GM12878 (cell line): ENCODE measurements around the gene MRPL55. TPM values are rescaled to one million over a fixed set of nuclear protein-coding genes. Genes with fewer than 3 reads are reported as not detected.

Experiments used
- ATAC-seq: fragments of 200-7000 bp; cut with Tn5 transposase; 3 replicates; pipeline ENCODE4 v1.9.1; 2020; ENCODE audit warnings: mild to moderate bottlenecking, moderate library complexity
- BruUV-seq: library from RNA; stranded (reverse); fragments of 400-500 nt; replicated peaks from 2 replicates; lab custom pipeline; 2021; lab: Mats Ljungman, UMichigan
- CTCF ChIA-PET: fragments of 300-600 bp; sonication (Branson Sonifier 250); formaldehyde crosslinking; extraction: SDS; loops from one replicate; lab custom pipeline; 2021; ENCODE audit warnings: inconsistent platforms; lab: Yijun Ruan, JAX
- POLR2A ChIA-PET: fragments of 350-600 bp; formaldehyde crosslinking; extraction: SDS; loops from one replicate; lab custom pipeline; 2021; ENCODE audit warnings: inconsistent platforms; lab: Charles Lee
- RAD21 ChIA-PET: fragments of 300-600 bp; sonication (Branson Sonifier 250); formaldehyde crosslinking; loops from one replicate; lab custom pipeline; 2023; ENCODE audit warnings: antibody characterized with exemption; ENCODE audit not compliant: unreplicated experiment; lab: Charles Lee
- SMC1A ChIA-PET: fragments of 300-600 bp; sonication (Branson Sonifier 250); formaldehyde crosslinking; loops from one replicate; lab custom pipeline; 2023; ENCODE audit not compliant: unreplicated experiment, uncharacterized antibody; lab: Charles Lee
- DNase-seq: peaks from one replicate; pipeline ENCODE4 v3.0.0-alpha.2; 2011; ENCODE audit warnings: low read depth, low spot score
- FAIRE-seq: peaks from 3 replicates; lab custom pipeline; 2011; peaks lifted over from hg19 to GRCh38; lab: Jason Lieb, UNC
- H2AFZ ChIP-seq: 2 replicates; pipeline ENCODE4 v1.6.0; 2011; ENCODE audit warnings: low read depth, low read length, control low read depth; ENCODE audit not compliant: control insufficient read depth
- H3K27ac ChIP-seq: 2 replicates; pipeline ENCODE4 v1.5.1; 2011; ENCODE audit warnings: control low read depth; ENCODE audit not compliant: control insufficient read depth, insufficient read depth
- H3K27me3 ChIP-seq, 2 experiments: replicated peaks in 1 of 2; 2 replicates each; pipeline versions ENCODE4 v1.6.0 to v1.6.1; 2011; ENCODE audit warnings: low read length in 1 of 2; ENCODE audit not compliant: control insufficient read depth in 2 of 2, insufficient read depth in 2 of 2
- H3K36me3 ChIP-seq, 2 experiments: 2 replicates each; pipeline ENCODE4 v1.5.1; 2011; ENCODE audit warnings: low read length in 1 of 2; ENCODE audit not compliant: control insufficient read depth in 2 of 2, insufficient read depth in 2 of 2
- H3K4me1 ChIP-seq: 2 replicates; pipeline ENCODE4 v1.6.1; 2011; ENCODE audit warnings: mild to moderate bottlenecking, low read length, moderate library complexity, mixed read lengths; ENCODE audit not compliant: control insufficient read depth, insufficient read depth
- H3K4me2 ChIP-seq: 2 replicates; pipeline ENCODE4 v1.6.0; 2011; ENCODE audit warnings: control low read depth; ENCODE audit not compliant: control insufficient read depth, insufficient read depth
- H3K4me3 ChIP-seq: fragments of 200-600 bp; sonication (generic); 2 replicates; pipeline ENCODE4 v1.5.1; 2016
- H3K79me2 ChIP-seq: 2 replicates; pipeline ENCODE4 v1.6.0; 2011; ENCODE audit warnings: low read length; ENCODE audit not compliant: control insufficient read depth, insufficient read depth
- H3K9ac ChIP-seq: 2 replicates; pipeline ENCODE4 v1.8.0; 2011; ENCODE audit warnings: low read length, control low read depth, mixed read lengths; ENCODE audit not compliant: control insufficient read depth, insufficient read depth
- H3K9me3 ChIP-seq: replicated peaks from 3 replicates; pipeline ENCODE4 v1.5.1; 2011; ENCODE audit warnings: mild to moderate bottlenecking, low read length; ENCODE audit not compliant: control insufficient read depth, insufficient read depth
- H4K20me1 ChIP-seq: 2 replicates; pipeline ENCODE4 v1.6.0; 2011; ENCODE audit not compliant: control insufficient read depth, insufficient read depth
- EP300 ChIP-seq, 2 experiments: fragments of 150-350 bp in 1 of 2; IDR thresholded peaks; 2 replicates each; pipeline ENCODE4 v1.6.1; 2011 to 2012; ENCODE audit warnings: low read depth in 2 of 2, low read length in 2 of 2, borderline replicate concordance in 1 of 2, improper control_type of control experiment in 1 of 2, inconsistent platforms in 1 of 2; ENCODE audit not compliant: control insufficient read depth in 1 of 2
- FOS ChIP-seq: IDR thresholded peaks from 3 replicates; pipeline ENCODE4 v1.6.1; 2011; ENCODE audit warnings: borderline replicate concordance; ENCODE audit not compliant: insufficient read length; ENCODE audit errors: extremely low read depth
- POLR2A ChIP-seq: IDR thresholded peaks from 2 replicates; pipeline ENCODE4 v1.6.1; 2011; ENCODE audit warnings: low read depth, mild to moderate bottlenecking, low read length
- POLR2AphosphoS2 ChIP-seq: IDR thresholded peaks from 2 replicates; pipeline ENCODE4 v1.6.1; 2011; ENCODE audit warnings: low read depth, mild to moderate bottlenecking, low read length, improper control_type of control experiment, moderate library complexity
- POLR2AphosphoS5 ChIP-seq: IDR thresholded peaks from 2 replicates; pipeline ENCODE4 v1.6.1; 2011; ENCODE audit warnings: mild to moderate bottlenecking, low read length, inconsistent platforms
- YY1 ChIP-seq: IDR thresholded peaks from 2 replicates; pipeline ENCODE4 v1.6.1; 2011; ENCODE audit warnings: low read depth, mild to moderate bottlenecking, low read length
- WGBS: methylation state at CpG from one replicate; pipeline ENCODE4 v1.1.6; 2016; ENCODE audit warnings: low lambda C conversion rate; ENCODE audit not compliant: insufficient replicate concordance, insufficient coverage; ENCODE audit errors: missing lambda C conversion rate; 5-methylcytosine and 5-hydroxymethylcytosine counted together
- in situ Hi-C: fragments of 300-500 bp; cut with MboI; formaldehyde crosslinking; loops from 9 replicates; pipeline ENCODE4 v1.14.3; 2018; ENCODE audit warnings: mixed read lengths
- intact Hi-C: fragments of 100-400 bp; cut with micrococcal nuclease; formaldehyde crosslinking; loops from one replicate; pipeline ENCODE4 v1.14.2; 2022; ENCODE audit not compliant: unreplicated experiment
- polyA plus RNA-seq, 11 experiments: library from polyadenylated mRNA; depleted of rRNA in 4 of 11; unstranded in 6 of 11; stranded (reverse) in 5 of 11; fragments of >200 nt; fragmentation: Nextera tagmentation in 4 of 11; fragmentation: Illumina TruSeq in 1 of 11; extraction: Ambion mirVana in 4 of 11; extraction: Trizol in 1 of 11; gene quantifications; 1 replicate in 1 of 11; 2 replicates in 10 of 11; pipeline versions ENCODE4 v1.2.1 to v1.2.3, GENCODE V29; 2011 to 2016; ENCODE audit warnings: inconsistent platforms in 2 of 11, missing spikeins in 2 of 11, low read depth in 1 of 11
- total RNA-seq, 4 experiments: library from RNA; depleted of rRNA in 3 of 4; stranded (reverse); fragments of >200 nt in 3 of 4; fragmentation: Illumina TruSeq in 1 of 4; extraction: Trizol in 1 of 4; gene quantifications; 2 replicates each; pipeline versions ENCODE4 v1.2.1 to v1.2.3, GENCODE V29; 2013 to 2021
- TF ChIP-seq, protein P1 (sequence below): fragments of 450-650 bp; formaldehyde crosslinking; IDR thresholded peaks from 2 replicates; pipeline ENCODE4 v1.5.0; 2022; ENCODE audit warnings: mild to moderate bottlenecking, missing genetic modification characterization
- TF ChIP-seq, protein P2 (sequence below): IDR thresholded peaks from 2 replicates; pipeline ENCODE4 v1.6.1; 2012; ENCODE audit warnings: improper control_type of control experiment, low read depth, low read length; ENCODE audit not compliant: insufficient replicate concordance

MRPL55 gene
- total and polyA plus RNA-seq, 10 of the 15 experiments (the other 5 are each of a cell fraction or from before 2014, with no cell fraction given), result 15.1 to 143 (median 55.8) TPM

DNA sequence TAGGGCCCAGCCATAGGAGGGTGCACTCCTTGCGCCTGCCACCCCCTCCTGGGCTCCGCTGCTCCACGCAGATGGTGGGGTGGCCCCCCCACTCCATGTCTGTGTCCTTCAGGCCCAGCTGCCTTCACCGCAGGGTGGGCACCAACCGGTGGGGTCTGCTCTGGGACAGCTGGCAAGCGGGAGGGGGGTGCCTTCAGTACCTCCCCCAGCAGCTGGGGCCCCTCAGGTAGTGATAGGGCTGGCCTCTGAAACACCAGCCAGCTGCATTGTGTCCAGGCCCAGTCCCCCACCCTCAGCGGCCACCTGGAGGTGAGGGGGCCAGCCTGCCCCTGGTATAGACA is 41.0 kb upstream of the MRPL55 start:
- no peak overlapping the region for H2AFZ ChIP-seq
- in situ Hi-C loops (no loop called here), intact Hi-C loops (no loop called here)
- peaks cover 0 to 15% of the 10 kb centered on the region in 2 experiments; a peak in 3 of 4 replicates for H3K36me3 ChIP-seq
- H3K4me3 ChIP-seq, result no peak overlapping the region
- no peak overlapping the region for H3K9ac ChIP-seq
- H3K9me3 ChIP-seq, result no peaks in the 10 kb centered on the region
- no peak overlapping the region for H3K4me2 ChIP-seq
- H3K27ac ChIP-seq, result no peak overlapping the region
- FAIRE-seq, result no peak
- H3K27me3 ChIP-seq, result no peaks in the 10 kb centered on the region
- WGBS, result 96% methylated on average over 7 of the region's 7 CpGs
- ChIA-PET RAD21 (no interaction called here), POLR2A (interaction anchor here (0.6 kb wide), 1 partner anchor 216 kb away, joined by 3 read pairs; no protein-coding TSS in a partner anchor), SMC1A (no interaction called here), CTCF (no interaction called here)
- no peaks in the 10 kb centered on the region for H3K4me1 ChIP-seq
- no peak for DNase-seq
- TF ChIP-seq EP300 (IDR thresholded peaks at IDR 0.05; ENCODE audit: borderline replicate concordance in 1 of 2, control insufficient read depth in 1 of 2, low read depth in 2 of 2, low read length in 2 of 2), result no peak
- TF ChIP-seq, protein P1, sequence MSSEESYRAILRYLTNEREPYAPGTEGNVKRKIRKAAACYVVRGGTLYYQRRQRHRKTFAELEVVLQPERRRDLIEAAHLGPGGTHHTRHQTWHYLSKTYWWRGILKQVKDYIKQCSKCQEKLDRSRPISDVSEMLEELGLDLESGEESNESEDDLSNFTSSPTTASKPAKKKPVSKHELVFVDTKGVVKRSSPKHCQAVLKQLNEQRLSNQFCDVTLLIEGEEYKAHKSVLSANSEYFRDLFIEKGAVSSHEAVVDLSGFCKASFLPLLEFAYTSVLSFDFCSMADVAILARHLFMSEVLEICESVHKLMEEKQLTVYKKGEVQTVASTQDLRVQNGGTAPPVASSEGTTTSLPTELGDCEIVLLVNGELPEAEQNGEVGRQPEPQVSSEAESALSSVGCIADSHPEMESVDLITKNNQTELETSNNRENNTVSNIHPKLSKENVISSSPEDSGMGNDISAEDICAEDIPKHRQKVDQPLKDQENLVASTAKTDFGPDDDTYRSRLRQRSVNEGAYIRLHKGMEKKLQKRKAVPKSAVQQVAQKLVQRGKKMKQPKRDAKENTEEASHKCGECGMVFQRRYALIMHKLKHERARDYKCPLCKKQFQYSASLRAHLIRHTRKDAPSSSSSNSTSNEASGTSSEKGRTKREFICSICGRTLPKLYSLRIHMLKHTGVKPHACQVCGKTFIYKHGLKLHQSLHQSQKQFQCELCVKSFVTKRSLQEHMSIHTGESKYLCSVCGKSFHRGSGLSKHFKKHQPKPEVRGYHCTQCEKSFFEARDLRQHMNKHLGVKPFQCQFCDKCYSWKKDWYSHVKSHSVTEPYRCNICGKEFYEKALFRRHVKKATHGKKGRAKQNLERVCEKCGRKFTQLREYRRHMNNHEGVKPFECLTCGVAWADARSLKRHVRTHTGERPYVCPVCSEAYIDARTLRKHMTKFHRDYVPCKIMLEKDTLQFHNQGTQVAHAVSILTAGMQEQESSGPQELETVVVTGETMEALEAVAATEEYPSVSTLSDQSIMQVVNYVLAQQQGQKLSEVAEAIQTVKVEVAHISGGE, result no peak
- TF ChIP-seq, protein P2, sequence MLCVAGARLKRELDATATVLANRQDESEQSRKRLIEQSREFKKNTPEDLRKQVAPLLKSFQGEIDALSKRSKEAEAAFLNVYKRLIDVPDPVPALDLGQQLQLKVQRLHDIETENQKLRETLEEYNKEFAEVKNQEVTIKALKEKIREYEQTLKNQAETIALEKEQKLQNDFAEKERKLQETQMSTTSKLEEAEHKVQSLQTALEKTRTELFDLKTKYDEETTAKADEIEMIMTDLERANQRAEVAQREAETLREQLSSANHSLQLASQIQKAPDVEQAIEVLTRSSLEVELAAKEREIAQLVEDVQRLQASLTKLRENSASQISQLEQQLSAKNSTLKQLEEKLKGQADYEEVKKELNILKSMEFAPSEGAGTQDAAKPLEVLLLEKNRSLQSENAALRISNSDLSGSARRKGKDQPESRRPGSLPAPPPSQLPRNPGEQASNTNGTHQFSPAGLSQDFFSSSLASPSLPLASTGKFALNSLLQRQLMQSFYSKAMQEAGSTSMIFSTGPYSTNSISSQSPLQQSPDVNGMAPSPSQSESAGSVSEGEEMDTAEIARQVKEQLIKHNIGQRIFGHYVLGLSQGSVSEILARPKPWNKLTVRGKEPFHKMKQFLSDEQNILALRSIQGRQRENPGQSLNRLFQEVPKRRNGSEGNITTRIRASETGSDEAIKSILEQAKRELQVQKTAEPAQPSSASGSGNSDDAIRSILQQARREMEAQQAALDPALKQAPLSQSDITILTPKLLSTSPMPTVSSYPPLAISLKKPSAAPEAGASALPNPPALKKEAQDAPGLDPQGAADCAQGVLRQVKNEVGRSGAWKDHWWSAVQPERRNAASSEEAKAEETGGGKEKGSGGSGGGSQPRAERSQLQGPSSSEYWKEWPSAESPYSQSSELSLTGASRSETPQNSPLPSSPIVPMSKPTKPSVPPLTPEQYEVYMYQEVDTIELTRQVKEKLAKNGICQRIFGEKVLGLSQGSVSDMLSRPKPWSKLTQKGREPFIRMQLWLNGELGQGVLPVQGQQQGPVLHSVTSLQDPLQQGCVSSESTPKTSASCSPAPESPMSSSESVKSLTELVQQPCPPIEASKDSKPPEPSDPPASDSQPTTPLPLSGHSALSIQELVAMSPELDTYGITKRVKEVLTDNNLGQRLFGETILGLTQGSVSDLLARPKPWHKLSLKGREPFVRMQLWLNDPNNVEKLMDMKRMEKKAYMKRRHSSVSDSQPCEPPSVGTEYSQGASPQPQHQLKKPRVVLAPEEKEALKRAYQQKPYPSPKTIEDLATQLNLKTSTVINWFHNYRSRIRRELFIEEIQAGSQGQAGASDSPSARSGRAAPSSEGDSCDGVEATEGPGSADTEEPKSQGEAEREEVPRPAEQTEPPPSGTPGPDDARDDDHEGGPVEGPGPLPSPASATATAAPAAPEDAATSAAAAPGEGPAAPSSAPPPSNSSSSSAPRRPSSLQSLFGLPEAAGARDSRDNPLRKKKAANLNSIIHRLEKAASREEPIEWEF, result no peak
- TF ChIP-seq YY1, result no peak
- 0 out of 2 replicates have a peak, but pooled peaks have one; percentile 17 for TF ChIP-seq POLR2AphosphoS5
- TF ChIP-seq FOS, result no peak
- TF ChIP-seq POLR2A, result peak; percentile 36
- no peak for TF ChIP-seq POLR2AphosphoS2
- ATAC-seq, result no peak; the same call in 2 of the 3 replicates
- peaks cover 9% of the 10 kb centered on the region for H3K79me2 ChIP-seq
- no TSS peak for BruUV-seq
- peaks cover 3% of the 10 kb centered on the region; the same call in 1 of the 2 replicates for H4K20me1 ChIP-seq
